GM12892 (cell line): ENCODE measurements around the gene CEACAM8.

Experiments used
- DNase-seq: peaks from one replicate; pipeline ENCODE4 v3.0.0; 2011; ENCODE audit not compliant: insufficient read length
- FAIRE-seq: peaks from 2 replicates; lab custom pipeline; 2011; peaks lifted over from hg19 to GRCh38; lab: Jason Lieb, UNC
- POLR2A ChIP-seq: IDR thresholded peaks from 2 replicates; pipeline ENCODE4 v1.6.1; 2011; ENCODE audit warnings: low read depth, low read length, control low read depth
- POLR2AphosphoS5 ChIP-seq: IDR thresholded peaks from 2 replicates; pipeline ENCODE4 v1.6.1; 2011; ENCODE audit warnings: low read depth, low read length, control low read depth
- TAF1 ChIP-seq: IDR thresholded peaks from 2 replicates; pipeline ENCODE4 v1.6.1; 2011; ENCODE audit warnings: low read depth, mild to moderate bottlenecking, control low read depth, low read length, borderline replicate concordance

CEACAM8 gene

DNA sequence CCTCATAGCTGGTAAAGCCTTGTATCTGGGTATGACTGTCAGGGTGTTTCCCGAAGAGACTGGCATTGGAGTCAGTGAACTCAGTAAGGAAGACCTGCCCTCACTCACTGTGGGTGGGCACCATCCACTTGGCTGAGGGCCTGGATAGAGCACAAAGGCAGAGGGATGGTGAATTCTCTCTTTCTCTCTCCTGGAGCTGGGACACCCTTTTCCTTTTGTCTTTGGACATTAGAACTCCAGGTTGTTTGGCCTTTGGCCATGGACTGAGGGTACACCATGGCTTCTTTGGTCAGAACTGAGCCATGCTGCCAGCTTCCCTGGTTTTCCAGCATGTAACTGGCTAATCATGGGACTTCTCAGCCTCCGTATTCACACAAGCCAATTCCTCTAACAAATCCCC is 61.8 kb downstream of the CEACAM8 start:
- no peak for FAIRE-seq

DNA sequence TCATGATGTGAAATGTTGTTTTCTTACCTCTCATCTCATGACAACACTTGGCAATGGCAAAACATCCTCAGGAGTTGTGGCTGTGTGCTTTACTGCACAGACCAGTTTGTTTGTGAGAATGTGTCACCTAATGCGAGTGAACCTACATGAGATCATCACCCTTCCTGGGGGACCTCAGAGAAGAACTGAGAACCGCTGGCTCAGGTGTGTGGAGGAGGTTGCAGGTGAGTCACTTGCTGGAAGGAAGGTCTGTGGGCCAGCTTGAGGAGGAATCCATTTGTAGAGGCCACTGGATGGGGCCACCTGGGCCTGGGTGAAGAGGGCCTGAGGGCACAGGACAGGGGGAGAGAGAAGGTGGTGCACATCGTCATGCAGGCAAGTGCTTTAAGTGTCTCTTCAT is 63.4 kb downstream of the CEACAM8 start:
- FAIRE-seq (no peak), DNase-seq (no peak)
- no peak for TF ChIP-seq POLR2AphosphoS5
- no peak for TF ChIP-seq POLR2A
- no peak for TF ChIP-seq TAF1

More for the DNA sequence above, 61.8 kb downstream of the CEACAM8 start:
- DNase-seq = no peak
- TF ChIP-seq POLR2A = no peak
- TF ChIP-seq POLR2AphosphoS5 = no peak
